KMS-11 (cell line): ENCODE results near the gene AP4B1.
A peak's percentile ranks its signal among the peaks of the same experiment; 100 is the strongest.

Source experiments
- H2AFZ ChIP-seq: fragments of 200-600 bp; sonication (generic); 2 replicates; pipeline ENCODE4 v1.6.1; 2016; ENCODE audit warnings: antibody characterized with exemption, mixed run types, low read depth
- H3K27ac ChIP-seq: fragments of 200-600 bp; sonication (generic); 2 replicates; pipeline ENCODE4 v1.6.1; 2016; ENCODE audit warnings: mild to moderate bottlenecking, mixed run types
- H3K27me3 ChIP-seq: fragments of 200-600 bp; sonication (generic); 2 replicates; pipeline ENCODE4 v1.6.1; 2017; ENCODE audit warnings: mild to moderate bottlenecking, low read depth, mixed run types, moderate library complexity; ENCODE audit not compliant: insufficient read depth
- H3K36me3 ChIP-seq: fragments of 200-600 bp; sonication (generic); 2 replicates; pipeline ENCODE4 v1.6.1; 2017; ENCODE audit warnings: mild to moderate bottlenecking, mixed run types; ENCODE audit not compliant: insufficient read depth
- H3K4me1 ChIP-seq: fragments of 200-600 bp; sonication (generic); 2 replicates; pipeline ENCODE4 v1.6.1; 2016; ENCODE audit warnings: mild to moderate bottlenecking, low read depth, mixed run types; ENCODE audit not compliant: poor library complexity, severe bottlenecking
- H3K4me2 ChIP-seq: fragments of 200-600 bp; sonication (generic); 2 replicates; pipeline ENCODE4 v1.7.0; 2016; ENCODE audit warnings: mild to moderate bottlenecking, mixed run types
- H3K4me3 ChIP-seq: fragments of 200-600 bp; sonication (generic); IDR thresholded peaks from 2 replicates; pipeline ENCODE4 v1.6.1; 2017; ENCODE audit warnings: low read depth, low read length, mixed read lengths; ENCODE audit not compliant: insufficient read depth
- H3K79me2 ChIP-seq: fragments of 200-600 bp; sonication (generic); 2 replicates; pipeline ENCODE4 v1.6.1; 2016; ENCODE audit warnings: low read depth, mixed run types; ENCODE audit not compliant: insufficient read depth
- H3K9ac ChIP-seq: fragments of 200-600 bp; sonication (generic); 2 replicates; pipeline ENCODE4 v1.6.1; 2016; ENCODE audit warnings: mild to moderate bottlenecking, mixed run types
- H4K20me1 ChIP-seq: fragments of 200-600 bp; sonication (generic); 2 replicates; pipeline ENCODE4 v1.6.1; 2016; ENCODE audit warnings: mild to moderate bottlenecking, mixed run types; ENCODE audit not compliant: insufficient read depth
- CTCF ChIP-seq: fragments of 200-600 bp; sonication (generic); conservative IDR thresholded peaks from 2 replicates; pipeline ENCODE4 v1.6.1; 2017; ENCODE audit warnings: low read depth, mild to moderate bottlenecking, antibody characterized with exemption, low read length, moderate library complexity, mixed read lengths

Gene AP4B1

GRCh38 chr1:113935176-113935575 is 30.6 kb upstream of the AP4B1 start:
- TF ChIP-seq CTCF = no peak
- no peak overlapping the region for H3K9ac ChIP-seq
- H4K20me1 ChIP-seq = peaks cover 3% of the 10 kb centered on the region; the same call in 1 of the 2 replicates
- peaks cover 83% of the 10 kb centered on the region for H3K4me1 ChIP-seq
- H3K79me2 ChIP-seq = peaks cover 93% of the 10 kb centered on the region
- H3K36me3 ChIP-seq = no peaks in the 10 kb centered on the region
- H3K4me3 ChIP-seq = no peak overlapping the region
- no peaks in the 10 kb centered on the region for H3K27me3 ChIP-seq
- H3K27ac ChIP-seq = peak overlapping the region; percentile 36; the same call in 1 of the 2 replicates
- no peak overlapping the region for H2AFZ ChIP-seq
- peak overlapping the region; percentile 66 for H3K4me2 ChIP-seq

GRCh38 chr1:113934511-113935055 is 30.0 kb upstream of the AP4B1 start:
- TF ChIP-seq CTCF = no peak
- Histone ChIP-seq H3K27me3 (no peaks in the 10 kb centered on the region), H3K4me2 (no peak overlapping the region), H3K4me1 (peaks cover 77% of the 10 kb centered on the region), H3K4me3 (no peak overlapping the region), H2AFZ (no peak overlapping the region), H3K79me2 (peaks cover 97% of the 10 kb centered on the region), H4K20me1 (peaks cover 3% of the 10 kb centered on the region; the same call in 1 of the 2 replicates), H3K27ac (no peak overlapping the region), H3K9ac (no peak overlapping the region), H3K36me3 (no peaks in the 10 kb centered on the region)

DNA sequence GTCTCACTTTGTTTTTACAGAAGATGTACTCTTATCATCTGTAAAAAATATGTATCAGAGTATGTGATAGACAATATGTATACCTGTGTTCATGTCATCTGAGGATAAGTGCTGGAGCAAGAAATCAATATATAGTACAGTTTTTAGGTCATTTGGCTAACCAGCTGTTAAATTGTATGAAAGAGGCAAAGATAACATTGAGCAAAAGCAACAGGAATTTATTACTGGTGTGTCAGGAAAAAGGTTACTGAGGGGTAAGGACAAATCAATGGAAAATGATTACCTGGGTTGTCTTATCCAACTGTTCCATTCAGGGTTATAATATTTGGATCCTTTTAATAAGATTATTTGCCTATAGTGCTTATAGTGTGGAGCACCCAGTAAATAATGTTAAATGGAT is 29.4 kb upstream of the AP4B1 start:
- H4K20me1 ChIP-seq = peaks cover 3% of the 10 kb centered on the region; the same call in 1 of the 2 replicates
- H3K9ac ChIP-seq = no peak overlapping the region
- H3K4me1 ChIP-seq = peaks cover 71% of the 10 kb centered on the region
- H3K79me2 ChIP-seq = peaks cover 93% of the 10 kb centered on the region
- no peak overlapping the region for H2AFZ ChIP-seq
- no peak for TF ChIP-seq CTCF
- no peak overlapping the region for H3K4me3 ChIP-seq
- no peaks in the 10 kb centered on the region for H3K27me3 ChIP-seq
- H3K4me2 ChIP-seq = no peak overlapping the region
- no peak overlapping the region for H3K27ac ChIP-seq
- no peaks in the 10 kb centered on the region for H3K36me3 ChIP-seq

DNA sequence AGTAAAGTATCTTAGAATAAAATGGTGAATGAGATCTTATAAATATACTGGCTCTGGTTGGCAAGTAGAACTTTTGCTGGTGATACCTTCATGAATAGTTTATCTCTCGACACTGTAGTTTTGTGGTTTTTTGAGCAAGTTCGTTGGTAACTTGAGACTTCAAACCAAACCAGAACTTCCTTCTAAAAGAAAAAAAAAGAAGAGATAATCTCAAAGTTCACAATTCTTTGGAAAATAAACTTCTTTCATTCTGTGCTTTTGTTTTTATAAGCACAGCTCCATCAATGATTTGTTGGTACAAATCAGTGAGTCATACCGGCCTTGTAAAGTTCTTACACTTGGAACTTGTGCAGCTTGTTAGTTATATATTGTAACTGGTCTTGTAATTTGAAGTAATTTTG is 26.9 kb upstream of the AP4B1 start:
- peak overlapping the region; percentile 94 for H3K27ac ChIP-seq
- peaks cover 67% of the 10 kb centered on the region for H3K79me2 ChIP-seq
- H4K20me1 ChIP-seq = peaks cover 3% of the 10 kb centered on the region; the same call in 1 of the 2 replicates
- peak overlapping the region; percentile 90 for H3K4me2 ChIP-seq
- no peaks in the 10 kb centered on the region for H3K27me3 ChIP-seq
- H3K4me3 ChIP-seq = no peak overlapping the region
- TF ChIP-seq CTCF = no peak
- peak overlapping the region; percentile 91 for H3K9ac ChIP-seq
- peaks cover 59% of the 10 kb centered on the region for H3K4me1 ChIP-seq
- no peak overlapping the region for H2AFZ ChIP-seq
- H3K36me3 ChIP-seq = no peaks in the 10 kb centered on the region
